AG04450 (cell line): ENCODE data around the gene LCN12. TPM values are rescaled to one million over a fixed set of nuclear protein-coding genes. Genes with fewer than 3 reads are reported as not detected.

Experiments
- CTCF ChIA-PET: fragments of 300-600, 350-600 bp; formaldehyde crosslinking; extraction: SDS; loops from one replicate; lab custom pipeline; 2022; ENCODE audit warnings: antibody characterized with exemption, inconsistent platforms; lab: Charles Lee
- POLR2A ChIA-PET: fragments of 350-600 bp; formaldehyde crosslinking; extraction: SDS; loops from one replicate; lab custom pipeline; 2021; ENCODE audit warnings: antibody characterized with exemption, inconsistent platforms; lab: Yijun Ruan, JAX
- DNase-seq: peaks from one replicate; pipeline ENCODE4 v3.0.0-alpha.2; 2011; ENCODE audit warnings: low read depth, low spot score
- H3K27ac ChIP-seq: one replicate; pipeline ENCODE4 v1.5.1; 2012; ENCODE audit warnings: low read depth, low read length, control low read depth
- H3K27me3 ChIP-seq: one replicate; pipeline ENCODE4 v1.6.0; 2012; ENCODE audit warnings: low read length; ENCODE audit not compliant: control insufficient read depth, insufficient read depth
- H3K4me3 ChIP-seq: 2 replicates; pipeline ENCODE4 v1.5.1; 2011; ENCODE audit warnings: mild to moderate bottlenecking, low read depth, low read length, control low read depth
- H3K9me3 ChIP-seq: 2 replicates; pipeline ENCODE4 v1.5.1; 2012; ENCODE audit warnings: low read length; ENCODE audit not compliant: control insufficient read depth, insufficient read depth
- CTCF ChIP-seq: IDR thresholded peaks from 2 replicates; pipeline ENCODE4 v1.5.1; 2011; ENCODE audit warnings: low read depth, low read length, control low read depth, inconsistent platforms
- polyA plus RNA-seq: library from polyadenylated mRNA; depleted of rRNA; stranded (reverse); fragments of >200 nt; gene quantifications from 2 replicates; pipeline ENCODE4 v1.2.3, GENCODE V29; 2011

The LCN12 gene
- polyA plus RNA-seq, 1 experiment = not detected

GRCh38 chr9:136939996-136940525 is 12.0 kb upstream of the LCN12 start:
- H3K27me3 ChIP-seq = no peaks in the 10 kb centered on the region
- no peak for DNase-seq
- peaks cover 16% of the 10 kb centered on the region; the same call in 1 of the 2 replicates for H3K9me3 ChIP-seq
- CTCF ChIA-PET = no interaction called here
- POLR2A ChIA-PET = no interaction called here
- no peak overlapping the region for H3K27ac ChIP-seq
- no peak overlapping the region for H3K4me3 ChIP-seq
- TF ChIP-seq CTCF = no peak

GRCh38 chr9:136940526-136941230 is 11.4 kb upstream of the LCN12 start:
- CTCF ChIA-PET = no interaction called here

GRCh38 chr9:136941231-136942111 is 10.6 kb upstream of the LCN12 start:
- Histone ChIP-seq H3K27me3 (no peaks in the 10 kb centered on the region), H3K4me3 (no peak overlapping the region), H3K27ac (no peak overlapping the region), H3K9me3 (peaks cover 16% of the 10 kb centered on the region; the same call in 1 of the 2 replicates)
- TF ChIP-seq CTCF = no peak
- CTCF ChIA-PET = no interaction called here
- no peak for DNase-seq
- POLR2A ChIA-PET = no interaction called here

More at GRCh38 chr9:136940526-136941230, 11.4 kb upstream of the LCN12 start:
- DNase-seq = no peak
- no peak for TF ChIP-seq CTCF
- no peaks in the 10 kb centered on the region for H3K27me3 ChIP-seq
- H3K27ac ChIP-seq = no peak overlapping the region
- H3K4me3 ChIP-seq = no peak overlapping the region
- POLR2A ChIA-PET = no interaction called here
- peaks cover 16% of the 10 kb centered on the region; the same call in 1 of the 2 replicates for H3K9me3 ChIP-seq

GRCh38 chr9:136942112-136942880 is 9.8 kb upstream of the LCN12 start:
- Histone ChIP-seq H3K4me3 (peak overlapping the region; percentile 78; the same call in 1 of the 2 replicates), H3K27ac (no peak overlapping the region), H3K27me3 (no peaks in the 10 kb centered on the region), H3K9me3 (peaks cover 16% of the 10 kb centered on the region; the same call in 1 of the 2 replicates)
- TF ChIP-seq CTCF = no peak
- CTCF ChIA-PET = no interaction called here
- no peak for DNase-seq
- POLR2A ChIA-PET = no interaction called here
